NK-92 treated with Interleukin-12 subunit alpha and Interleukin-12 subunit beta, amount 100 ng/mL, for 24 hours (cell line): ENCODE measurements around the gene SOX30.

Source experiments
- DNase-seq: peaks from one replicate; lab custom pipeline; 2025; lab: John Stamatoyannopoulos, UW

The SOX30 gene

GRCh38 chr5:157659868-157660660 is 7.8 kb upstream of the SOX30 start:
- no peak for DNase-seq

- no peak for DNase-seq
These were observed 6.7 kb upstream of the SOX30 start for GRCh38 chr5:157658893-157659292.

DNA sequence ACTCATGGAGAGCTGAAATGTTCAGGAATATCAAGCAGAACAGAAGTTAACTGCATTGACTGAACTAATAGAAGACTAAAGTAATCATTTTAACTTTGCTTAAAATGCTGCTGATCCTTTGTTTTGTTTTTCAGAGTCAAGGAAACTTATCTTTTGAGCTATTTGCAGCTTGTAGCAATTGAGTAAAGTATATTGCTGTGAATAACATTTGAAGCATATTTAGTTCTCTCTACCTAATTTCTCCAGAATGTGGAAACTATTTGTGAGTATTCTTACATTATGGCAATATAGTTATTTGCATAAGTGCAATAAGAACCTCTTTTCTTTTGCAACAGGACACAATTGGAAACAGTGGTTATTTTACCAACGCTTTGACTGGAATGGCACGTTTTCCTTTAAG is 5.3 kb upstream of the SOX30 start:
- no peak for DNase-seq

GRCh38 chr5:157651623-157652376 is 438 bp downstream of the SOX30 start:
- DNase-seq: no peak

- no peak for DNase-seq
These were observed 1.1 kb downstream of the SOX30 start for GRCh38 chr5:157650991-157651611.

DNA sequence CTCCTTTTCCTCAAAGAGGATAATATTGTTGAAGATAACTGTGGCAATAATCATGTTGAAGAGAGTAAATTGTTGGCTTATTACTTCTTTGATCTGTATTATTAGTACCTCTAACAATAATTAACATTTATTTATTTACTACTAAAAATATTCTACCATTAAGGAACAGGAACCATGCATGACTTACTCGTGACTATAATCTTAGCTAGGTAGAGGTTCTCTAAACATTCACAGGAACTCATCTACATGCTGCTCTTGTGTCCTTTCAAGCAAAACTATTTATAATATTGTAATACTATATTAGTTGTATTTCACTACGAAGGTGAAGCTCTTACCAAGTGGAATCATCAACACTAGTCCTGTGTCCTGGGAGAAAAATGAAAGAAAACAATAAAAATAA is 3.1 kb downstream of the SOX30 start:
- no peak for DNase-seq

DNA sequence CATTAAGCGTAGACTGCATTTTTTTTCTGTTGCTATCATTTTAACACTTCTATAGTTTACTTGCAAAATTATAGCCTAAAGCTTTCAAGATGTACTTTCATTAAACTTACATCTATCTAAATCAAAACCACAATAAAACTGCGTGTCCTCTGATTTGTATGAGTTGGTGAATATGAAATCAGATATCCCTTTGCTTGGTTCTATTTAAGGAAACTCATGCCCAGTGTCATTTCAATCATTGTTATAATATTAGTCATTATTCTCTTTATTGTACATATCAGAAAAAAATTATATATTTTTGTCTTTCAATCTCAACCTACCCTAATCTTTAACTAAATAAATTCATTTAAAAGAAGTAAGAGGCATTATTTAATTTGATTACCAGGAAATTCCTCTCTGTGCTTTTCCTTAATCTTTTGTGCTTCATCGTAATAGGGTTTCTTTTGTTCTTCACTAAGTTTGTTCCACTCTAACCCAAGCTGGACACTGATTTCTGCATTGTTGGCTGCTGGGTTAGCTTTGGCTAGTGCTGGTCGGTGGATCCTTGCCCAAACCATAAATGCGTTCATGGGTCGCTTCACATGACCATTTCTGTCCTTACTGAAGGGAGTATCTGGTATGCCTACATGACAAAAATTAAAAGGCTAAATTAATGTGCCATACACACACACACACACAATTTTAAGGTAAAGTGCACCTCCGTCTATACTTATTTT is 3.8 kb downstream of the SOX30 start:
- DNase-seq: no peak

- DNase-seq: no peak
These were observed 11.7 kb downstream of the SOX30 start for GRCh38 chr5:157640406-157641066.

DNA sequence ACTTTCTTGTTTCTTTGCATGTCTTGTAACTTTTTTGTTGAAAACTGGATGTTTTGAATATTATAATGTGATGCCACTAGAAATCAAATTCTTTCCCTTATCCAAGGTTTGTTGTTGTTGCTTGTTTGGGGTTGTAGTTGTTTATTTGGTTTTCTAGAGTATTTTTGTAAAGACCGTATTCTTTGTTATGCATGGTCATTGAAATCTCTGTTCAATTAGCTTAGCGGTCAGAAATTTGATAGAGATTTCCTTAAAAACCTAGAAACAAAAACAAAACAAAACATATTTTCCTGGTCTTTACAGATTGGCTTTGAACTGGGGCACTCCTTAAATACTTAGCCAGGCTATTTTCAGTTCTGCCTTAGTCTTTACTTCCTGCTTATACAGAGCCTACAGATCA is 21.9 kb downstream of the SOX30 start:
- DNase-seq: no peak

- DNase-seq: no peak
These were observed 25.4 kb downstream of the SOX30 start for GRCh38 chr5:157626831-157627230.

GRCh38 chr5:157624144-157624543 is 28.1 kb downstream of the SOX30 start:
- DNase-seq: no peak

- no peak for DNase-seq
These were observed 31.5 kb downstream of the SOX30 start for GRCh38 chr5:157620776-157621175.

DNA sequence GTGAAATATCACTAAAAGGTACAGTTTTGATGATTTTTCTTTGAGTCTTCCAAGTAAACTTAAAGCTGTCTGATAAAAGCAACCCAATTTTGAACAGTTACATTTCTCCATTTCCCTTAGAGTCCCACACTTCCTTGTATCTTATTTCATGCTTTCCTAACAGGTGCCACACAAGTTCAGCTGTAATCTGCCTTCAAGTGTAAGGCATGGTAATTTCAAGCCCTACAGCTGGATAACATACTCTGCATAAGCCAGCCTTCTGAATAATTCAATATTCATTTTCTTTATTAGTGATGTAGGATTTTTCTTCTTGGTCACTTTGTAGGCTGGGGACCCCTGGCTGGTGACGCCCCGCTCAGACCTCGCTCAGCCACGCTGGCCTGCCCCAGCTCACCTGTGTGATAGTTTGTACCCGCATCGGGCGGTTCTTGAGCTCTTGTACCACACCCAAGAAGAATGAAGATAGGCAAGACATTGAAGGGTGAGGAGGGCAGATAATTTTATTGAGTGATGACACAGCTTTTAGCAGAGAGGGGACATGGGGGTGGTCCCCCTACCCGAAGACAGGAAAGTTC is 34.0 kb downstream of the SOX30 start:
- DNase-seq: no peak

GRCh38 chr5:157616785-157617184 is 35.5 kb downstream of the SOX30 start:
- no peak for DNase-seq

GRCh38 chr5:157613385-157614245 is 38.6 kb downstream of the SOX30 start:
- no peak for DNase-seq

DNA sequence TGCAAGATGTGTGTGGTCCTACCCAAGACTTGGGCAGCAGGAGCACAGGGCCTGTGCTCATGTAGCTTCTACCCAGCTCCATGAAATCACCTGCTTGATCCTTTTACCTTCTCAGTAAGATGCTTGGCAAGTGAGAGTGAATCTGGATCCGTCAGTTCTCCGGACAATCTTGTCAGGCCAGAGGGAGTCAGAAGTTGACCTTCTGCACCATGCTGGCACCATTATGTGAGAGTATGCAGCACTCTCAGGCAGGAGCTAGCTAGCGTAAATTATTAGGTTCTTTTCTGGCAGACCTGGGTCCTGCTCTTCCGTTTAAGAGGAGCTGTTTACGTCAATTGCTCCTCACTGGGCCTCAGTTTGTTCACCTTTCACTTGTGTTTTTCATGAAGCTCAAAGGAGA is 39.7 kb downstream of the SOX30 start:
- DNase-seq: no peak

- DNase-seq: no peak
These were observed 40.4 kb downstream of the SOX30 start for GRCh38 chr5:157611571-157612476.

DNA sequence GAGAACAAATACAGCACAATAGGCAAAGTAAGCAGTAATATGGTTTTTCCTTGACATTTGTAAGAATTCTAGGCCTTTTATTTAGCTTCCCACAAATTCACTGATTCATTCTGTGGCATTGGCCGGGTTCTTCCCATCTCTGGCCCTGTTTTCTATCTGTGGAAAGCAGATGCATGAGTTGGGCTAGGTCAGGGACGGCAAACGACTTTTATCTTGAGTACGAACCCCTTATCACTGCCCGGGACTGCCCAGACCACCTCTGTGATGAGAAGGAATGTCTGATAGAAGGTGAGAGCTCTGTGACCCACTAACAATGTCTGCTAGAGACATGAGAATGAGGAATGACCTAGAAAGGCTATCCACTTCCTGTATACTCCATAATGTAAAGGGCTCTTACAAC is 41.2 kb downstream of the SOX30 start:
- no peak for DNase-seq

- DNase-seq: no peak
These were observed 43.2 kb downstream of the SOX30 start for GRCh38 chr5:157608972-157609565.
